ENCODE data around the gene CCDC102A.
"Not testable (repeated sequence)": the region's sequence is repeated elsewhere in the genome, so short reads cannot be mapped to it uniquely, and the experiment has no call there.

CCDC102A gene

DNA sequence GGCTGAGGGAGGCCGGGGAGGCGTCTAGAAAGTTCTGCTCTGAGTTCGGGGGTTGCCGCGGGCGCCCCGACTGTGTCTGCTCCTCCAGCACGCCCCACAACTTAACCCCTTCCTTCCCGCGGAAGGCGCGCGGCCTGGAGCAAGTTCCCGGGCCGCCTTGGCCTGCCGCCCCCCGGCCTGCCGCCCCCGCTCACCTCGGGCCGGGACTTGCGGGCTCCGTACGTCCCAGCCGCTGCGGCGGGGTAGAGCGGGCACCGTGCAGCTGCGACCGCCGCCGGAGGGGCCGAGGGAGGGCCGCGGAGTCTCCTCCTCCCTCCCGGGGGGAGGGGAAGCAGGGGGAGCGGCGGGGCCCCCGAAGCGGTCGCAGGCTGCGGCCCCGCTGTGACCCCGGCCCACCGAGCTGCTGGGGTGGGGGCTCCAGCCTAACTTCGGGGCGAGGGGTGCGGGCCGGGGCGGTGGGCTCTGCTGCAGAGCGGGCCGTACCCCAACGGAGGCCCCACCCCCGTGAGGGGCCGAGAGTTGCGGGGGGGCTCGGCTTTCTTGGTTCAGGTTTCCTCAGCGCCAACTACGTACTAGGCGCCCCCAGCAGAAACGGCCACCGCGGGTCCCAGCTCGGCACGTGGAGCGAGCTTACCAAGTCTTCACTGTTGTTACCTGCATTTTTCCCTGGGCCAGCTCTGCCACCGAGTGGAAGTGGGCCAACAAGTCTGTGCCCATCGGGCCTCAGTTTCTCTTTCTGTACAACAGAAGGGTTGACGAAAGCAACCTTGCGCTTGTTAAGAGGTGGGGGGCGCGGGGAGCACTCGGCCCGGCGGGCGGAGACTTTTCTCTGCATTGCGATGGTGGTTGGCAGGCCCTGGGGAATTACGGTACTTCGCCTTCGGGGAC lies at the start of gene CCDC102A:
CCDC102A (minus strand) TSS at position 266 of the 888 bp plus-strand sequence. CDS start 7,394 bp downstream, outside the sequence.
- DNase-seq = no peak

DNA sequence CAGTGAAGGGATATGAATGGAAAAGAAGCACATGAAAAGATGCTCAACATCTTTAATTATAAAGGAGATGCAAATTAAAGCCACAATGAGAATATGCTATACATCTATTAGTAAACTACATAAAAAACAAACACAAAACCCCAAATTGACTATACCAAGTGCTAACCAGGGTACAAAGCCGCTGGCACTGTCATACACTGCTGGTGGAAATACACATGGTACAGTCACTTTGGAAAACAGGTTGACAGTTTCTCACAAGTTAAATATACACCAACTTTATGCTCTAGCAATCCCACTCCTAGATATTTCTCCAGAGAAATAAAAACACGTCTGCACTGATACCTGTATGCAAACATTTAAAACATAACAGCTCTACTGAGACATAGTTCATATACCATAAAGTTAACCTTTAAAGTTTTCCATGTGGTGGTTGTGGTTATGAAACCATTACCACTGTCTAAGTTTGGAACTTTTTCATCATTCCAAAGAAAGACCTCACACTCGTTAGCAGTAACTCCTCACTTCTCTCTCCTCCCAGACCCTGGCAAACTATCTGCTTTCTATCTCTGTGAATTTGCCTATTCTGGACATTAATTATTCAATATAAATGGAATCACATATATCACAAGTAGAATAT lies 48.8 kb upstream of the CCDC102A start:
- DNase-seq = no peak

DNA sequence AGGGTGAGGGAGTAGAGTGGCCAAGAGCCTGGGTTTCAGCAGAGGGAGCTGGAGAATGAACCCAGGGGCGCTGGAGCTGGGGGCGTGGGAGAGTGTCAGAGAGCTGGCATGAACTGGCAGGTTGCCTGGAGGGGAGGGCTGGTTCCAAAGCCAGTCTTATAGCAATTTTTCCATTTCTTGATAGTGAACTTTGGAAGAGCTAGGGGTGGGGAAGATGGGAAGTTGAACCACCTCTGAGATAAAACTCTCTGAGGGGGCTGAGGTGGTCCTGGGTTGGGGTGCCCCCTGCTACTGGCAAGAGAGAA lies 42.9 kb upstream of the CCDC102A start:
- no peak for DNase-seq

DNA sequence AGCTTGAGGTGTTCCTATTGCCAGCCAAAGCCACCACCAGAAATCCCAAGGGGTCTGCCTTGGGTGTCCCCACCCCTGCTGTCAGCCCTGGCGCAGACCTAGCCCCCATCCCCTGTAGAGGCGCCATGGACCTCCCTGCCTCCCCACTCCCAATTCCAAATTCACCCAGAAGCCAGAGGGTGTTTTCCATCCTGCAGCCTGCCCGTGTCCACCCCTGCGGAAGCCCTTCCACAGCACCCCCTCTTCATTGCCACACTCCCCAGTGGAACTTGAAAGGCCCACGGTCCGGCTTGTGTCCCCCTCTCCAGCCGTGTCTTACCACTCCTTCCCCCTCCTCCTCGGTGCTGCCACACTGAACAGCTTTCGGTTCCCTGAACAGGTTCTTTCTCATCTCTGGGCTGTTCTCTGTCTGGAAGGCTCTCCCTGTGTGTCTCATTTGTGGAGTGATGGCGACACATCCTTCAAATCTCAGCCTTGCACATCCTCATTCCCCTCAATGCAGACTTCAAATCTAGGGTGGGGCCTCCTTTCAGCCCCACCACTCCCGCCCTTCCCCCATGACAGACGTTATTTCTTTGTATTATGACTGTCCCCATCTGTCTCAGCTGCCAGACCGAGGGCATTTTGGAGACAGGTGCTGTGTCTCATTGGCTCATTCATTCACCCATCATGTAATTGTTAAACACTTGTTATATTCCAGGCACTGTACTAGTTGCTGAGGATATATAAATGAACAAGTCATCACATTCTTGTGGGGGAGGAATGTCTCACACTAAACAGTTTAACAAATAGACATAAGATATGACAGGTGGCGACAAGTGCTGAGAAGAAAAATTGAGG lies 42.4 kb upstream of the CCDC102A start:
- no peak for DNase-seq

DNA sequence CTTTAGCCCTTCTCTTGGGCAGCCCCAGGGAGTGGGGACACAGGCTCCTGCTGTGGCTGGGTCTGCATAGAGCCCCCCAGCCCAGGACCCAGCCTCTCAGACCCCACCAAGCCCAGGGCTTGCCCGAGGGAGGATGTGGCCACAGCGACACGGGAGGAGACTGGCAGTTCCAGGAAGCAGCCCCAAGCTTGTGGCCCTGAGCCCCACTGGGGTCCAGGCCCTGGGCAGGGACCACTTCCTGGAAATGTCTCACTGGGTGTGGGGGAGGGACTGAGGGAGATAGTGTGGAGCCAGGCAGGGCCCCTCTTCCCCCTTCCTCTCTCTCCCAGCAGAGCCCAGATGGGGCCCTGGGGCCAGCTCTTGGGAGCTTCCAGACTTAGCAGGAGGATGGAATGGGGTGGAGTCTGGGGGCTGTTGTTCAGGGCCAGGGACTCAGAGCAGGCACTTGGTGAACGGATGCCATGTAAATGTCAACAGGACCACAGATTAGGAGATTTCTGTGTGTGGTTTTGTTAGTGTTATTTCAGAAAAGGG lies 41.4 kb upstream of the CCDC102A start:
- peak; percentile 74 for DNase-seq

DNA sequence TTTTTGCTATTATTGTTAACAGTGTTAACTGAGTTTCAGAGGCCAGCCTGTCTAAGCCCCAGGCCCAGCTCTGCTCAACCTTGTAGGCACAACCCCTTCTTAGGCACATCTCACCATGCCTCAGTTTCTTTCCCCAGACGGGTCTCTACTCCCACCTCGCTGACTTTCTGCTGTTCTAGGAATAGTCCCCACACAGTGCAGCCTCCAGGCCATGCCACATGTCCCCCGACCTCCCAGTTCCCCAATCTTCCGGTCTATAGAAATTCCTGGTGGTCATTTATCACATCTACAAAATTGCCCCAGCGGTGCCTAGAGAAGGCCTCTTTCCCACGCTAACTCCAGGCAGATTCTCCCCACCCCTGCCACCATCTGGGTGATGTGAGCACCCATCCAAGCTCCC lies 40.8 kb upstream of the CCDC102A start:
- DNase-seq = no peak

DNA sequence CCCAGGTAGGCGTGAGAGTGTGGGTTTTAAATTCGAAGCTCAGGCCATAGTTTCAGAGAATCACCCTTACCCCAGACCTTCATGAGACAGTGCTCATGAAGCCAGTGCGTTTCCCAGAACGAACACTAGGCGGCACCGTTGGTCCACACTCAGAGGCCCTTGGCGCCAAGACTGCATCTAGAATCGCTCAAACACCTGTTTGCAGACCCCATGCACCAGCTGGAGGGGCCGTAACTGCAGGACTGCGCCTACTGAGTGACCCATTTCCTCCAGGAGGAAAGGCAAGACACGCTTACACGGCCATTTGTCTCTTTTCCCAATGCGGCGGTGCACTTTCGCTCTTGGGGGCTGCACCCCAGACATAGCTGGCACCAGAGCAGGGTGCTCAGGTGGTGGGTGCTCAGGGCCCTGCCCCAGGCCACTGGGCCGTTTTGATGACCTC lies 40.1 kb upstream of the CCDC102A start:
- peak; percentile 89 for DNase-seq

DNA sequence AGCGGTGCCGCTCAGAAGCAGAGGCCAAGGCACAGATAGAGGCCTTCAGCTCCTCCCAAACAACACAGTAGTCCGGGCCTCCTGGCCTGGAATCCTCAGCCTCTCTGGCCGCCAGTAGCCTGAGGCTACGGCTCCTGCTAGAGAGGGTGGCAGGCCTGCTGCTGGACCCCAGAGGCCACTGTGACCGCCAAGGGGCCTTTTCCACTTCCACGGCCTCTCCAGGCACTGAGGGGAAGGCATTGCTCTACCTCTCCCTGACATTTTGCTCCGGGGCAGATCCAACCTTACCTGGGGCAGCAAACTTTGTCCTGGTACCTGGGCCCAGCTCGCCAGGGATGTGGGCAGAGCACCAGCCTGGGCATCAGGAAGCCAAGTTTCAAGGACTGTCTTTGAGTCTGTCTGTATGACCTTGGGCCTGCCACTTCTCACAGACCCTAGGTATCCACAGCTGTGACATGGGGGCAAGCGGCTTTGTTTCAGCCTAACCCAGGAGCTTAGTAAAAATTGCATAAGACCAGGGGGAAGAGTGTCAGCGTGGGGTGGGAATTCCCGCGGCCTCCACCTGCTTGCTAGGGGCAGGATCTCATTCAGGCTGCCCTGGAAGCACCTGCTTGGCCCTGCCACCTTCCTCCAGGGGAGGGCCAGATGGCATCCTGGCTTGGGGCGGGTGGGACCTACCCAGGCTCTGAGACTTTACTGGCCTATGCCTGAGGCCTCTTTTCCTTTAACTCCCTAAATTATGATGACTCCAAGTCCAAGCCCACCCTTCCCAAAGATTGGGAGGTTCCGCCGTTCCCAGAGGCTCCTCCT lies 39.3 kb upstream of the CCDC102A start:
- DNase-seq = no peak

DNA sequence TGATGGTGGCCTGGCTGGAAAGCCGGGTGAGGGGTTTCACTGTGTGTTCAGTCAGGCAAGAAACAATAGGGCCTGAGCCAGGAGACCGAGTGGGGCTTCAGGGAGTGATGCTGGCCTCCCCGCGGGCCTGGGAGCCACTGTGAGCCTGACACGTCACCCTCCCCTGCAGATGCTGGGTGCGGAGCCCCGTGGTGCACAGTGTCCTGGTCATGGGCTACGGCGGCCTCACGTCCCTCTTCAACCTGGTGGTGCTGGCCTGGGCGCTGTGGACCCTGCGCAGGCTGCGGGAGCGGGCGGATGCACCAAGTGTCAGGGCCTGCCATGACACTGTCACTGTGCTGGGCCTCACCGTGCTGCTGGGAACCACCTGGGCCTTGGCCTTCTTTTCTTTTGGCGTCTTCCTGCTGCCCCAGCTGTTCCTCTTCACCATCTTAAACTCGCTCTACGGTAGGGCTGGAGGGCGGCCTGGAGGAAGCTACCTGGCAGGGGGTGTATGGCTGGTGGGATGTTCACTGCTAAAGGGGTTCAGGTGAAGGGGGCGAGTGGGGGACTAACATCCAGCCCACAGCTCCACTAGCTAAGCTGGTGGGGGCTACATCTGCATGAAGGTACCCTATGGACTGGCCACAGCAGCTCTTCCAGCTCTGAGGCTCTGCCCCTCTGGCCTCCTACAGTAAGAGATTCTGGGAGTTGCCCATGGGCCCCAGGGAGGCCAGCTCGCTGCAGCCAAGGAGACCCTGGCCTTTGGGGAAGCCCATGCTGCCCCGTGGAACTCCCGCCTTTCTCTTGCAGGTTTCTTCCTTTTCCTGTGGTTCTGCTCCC lies 38.5 kb upstream of the CCDC102A start:
- no peak for DNase-seq

DNA sequence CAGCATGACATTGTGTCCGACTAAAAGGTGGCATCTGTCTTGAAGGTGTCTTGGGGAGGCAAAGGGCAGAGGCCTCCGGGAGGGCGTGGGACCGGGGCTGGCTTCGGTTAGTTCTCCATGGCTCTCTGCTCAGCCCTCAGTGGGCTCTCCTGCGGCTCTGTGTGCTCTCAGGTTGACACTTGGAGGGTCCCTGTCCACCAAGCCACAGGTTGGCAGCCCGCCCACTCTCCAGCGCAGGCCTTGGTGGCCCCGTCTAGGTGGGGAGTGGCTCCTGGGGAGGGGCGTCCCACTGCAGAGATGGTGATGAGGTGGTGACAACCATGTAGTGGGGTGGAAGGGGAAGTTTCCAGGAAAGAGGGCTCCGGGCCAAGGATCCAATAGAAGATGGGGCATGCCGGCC lies 37.7 kb upstream of the CCDC102A start:
- DNase-seq = no peak

DNA sequence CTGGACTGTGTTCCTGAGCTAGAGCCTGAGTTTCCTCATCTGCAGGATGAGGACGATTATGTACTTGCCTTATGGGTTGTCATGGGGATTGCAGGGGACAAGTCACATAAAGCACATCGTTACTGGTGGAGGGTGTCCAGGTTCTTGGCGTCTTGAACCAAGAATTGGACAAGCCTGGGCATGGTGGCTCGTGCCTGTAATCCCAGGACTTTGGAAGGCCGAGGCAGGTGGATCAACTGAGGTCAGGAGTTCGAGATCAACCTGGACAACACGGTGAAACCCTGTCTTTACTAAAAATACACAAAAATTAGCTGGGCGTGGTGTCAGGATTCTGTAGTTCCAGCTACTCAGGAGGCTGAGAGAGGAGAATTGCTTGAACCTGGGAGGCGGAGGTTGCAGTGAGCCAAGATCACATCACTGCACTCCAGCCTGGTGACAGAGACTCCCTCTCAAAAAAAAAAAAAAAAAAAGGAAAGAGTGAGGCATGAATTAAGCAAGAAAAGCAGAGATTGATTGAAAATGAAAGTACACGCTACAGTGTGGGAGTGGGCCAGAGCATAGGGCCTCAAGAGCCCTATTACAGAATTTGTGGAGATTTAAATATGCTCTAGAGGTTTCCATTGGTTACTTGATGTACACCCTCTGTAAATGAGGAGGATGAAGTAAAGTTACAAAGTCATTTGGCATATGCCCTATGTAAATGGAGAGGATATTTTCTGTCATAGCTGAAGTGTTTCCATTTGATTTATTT lies 36.8 kb upstream of the CCDC102A start:
- peak; percentile 54 for DNase-seq

DNA sequence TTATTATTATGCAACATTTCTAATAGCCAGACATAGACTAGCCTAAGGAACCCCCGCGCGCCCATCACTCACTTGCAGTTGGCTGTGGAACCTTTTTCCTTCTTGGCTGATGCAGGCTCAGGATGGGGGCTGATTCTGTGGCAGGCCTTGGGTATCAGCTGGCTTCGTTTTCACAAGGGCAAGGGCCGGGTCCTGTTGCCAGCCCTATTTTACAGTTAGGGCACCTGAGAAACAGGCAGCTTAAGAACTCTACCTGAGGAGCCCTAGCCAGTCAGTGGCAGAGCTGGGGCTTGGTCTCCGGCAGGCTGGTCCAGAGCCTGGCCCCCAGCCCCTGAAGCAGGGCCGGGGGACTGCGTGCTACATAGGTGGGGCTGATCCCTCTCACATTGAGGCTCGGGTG lies 34.7 kb upstream of the CCDC102A start:
- no peak for DNase-seq

DNA sequence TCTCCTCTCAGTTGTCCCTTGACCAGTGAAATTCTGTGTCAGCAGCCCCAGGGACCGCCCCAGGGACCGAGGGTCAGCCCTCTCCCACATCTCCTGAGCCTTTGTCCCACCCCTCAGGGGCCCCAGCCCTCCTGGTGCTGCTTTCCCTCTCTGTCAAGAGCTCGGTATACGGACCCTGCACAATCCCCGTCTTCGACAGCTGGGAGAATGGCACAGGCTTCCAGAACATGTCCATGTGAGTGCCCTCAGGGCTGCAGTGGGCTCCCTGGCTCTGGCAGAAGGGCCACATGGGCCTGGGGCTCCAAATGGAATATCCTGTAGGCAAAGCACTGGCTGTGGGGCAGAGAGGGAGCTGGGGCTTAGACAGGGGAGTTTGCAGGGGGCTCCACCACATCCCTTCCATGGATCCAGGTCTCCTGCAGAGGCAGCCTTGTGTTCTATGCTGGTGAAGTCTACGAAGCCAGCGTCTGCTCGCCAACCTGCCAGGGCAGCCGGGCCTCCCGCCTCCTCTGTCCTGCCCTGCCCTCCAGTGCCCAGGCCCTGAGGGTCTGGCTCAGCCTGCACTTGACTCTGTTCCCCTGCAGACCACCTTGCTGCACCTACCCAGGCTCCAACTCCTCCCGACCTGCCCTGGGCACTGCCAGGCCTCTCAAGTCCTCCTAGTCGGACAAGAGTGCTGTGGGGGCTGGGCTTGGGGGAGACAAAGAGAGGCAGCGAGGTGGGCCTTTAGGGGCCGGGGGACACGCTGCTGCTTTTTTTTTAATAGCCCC lies 34.1 kb upstream of the CCDC102A start:
- no peak for DNase-seq

DNA sequence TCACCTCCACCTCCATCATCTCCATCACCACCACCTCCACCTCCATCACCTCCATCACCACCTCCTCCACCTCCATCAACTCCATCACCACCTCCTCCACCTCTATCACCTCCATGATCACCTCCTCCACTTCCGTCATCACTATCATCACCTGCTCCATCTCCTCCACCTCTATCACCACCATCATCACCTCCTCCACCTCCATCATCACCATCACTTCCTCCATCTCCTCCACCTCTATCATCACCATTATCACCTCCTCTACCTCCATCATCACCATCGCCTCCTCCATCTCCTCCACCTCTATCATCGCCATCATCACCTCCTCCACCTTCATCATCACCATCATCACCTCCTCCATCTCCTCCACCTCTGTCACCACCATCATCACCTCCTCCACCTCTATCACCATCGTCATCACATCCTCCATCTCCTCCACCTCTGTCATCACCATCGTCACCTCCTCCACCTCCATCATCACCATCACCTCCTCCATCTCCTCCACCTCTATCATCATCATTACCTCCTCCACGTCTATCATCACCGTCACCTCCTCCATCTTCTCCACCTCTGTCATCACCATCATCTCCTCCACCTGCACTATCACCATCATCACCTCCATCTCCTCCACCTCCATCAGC lies 33.1 kb upstream of the CCDC102A start:
- DNase-seq = no peak

DNA sequence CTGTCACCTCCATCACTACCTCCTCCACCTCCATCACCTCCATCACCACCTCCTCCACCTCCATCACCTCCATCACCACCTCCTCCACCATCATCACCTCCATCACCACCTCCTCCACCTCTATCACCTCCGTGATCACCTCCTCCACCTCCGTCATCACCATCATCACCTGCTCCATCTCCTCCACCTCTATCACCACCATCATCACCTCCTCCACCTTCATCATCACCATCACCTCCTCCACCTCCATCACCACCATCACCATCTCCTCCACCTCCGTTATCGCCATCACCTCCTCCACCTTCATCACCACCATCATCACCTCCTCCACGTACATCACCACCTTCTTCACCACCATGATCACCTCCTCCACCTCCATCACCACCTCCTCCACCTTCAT lies 32.4 kb upstream of the CCDC102A start:
- not testable (repeated sequence) for DNase-seq

DNA sequence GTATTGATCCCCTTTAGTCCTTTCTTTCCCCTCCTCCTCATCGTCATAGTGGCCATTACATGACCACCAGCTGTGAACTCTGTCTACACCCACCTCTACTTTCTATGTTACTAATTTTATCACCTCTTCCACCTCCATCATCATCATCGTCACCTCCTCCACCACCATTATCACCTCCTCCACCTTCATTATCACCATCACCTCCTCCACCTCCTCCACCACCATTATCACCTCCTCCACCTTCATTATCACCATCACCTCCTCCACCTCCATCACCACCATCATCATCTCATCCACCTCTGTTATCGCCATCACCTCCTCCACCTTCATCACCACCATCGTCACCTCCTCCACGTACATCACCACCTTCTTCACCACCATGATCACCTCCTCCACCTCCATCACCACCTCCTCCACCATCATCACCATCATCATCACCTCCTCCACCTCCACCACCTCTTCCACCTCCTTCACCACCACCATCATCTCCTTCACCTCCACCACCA lies 31.9 kb upstream of the CCDC102A start:
- DNase-seq = no peak

DNA sequence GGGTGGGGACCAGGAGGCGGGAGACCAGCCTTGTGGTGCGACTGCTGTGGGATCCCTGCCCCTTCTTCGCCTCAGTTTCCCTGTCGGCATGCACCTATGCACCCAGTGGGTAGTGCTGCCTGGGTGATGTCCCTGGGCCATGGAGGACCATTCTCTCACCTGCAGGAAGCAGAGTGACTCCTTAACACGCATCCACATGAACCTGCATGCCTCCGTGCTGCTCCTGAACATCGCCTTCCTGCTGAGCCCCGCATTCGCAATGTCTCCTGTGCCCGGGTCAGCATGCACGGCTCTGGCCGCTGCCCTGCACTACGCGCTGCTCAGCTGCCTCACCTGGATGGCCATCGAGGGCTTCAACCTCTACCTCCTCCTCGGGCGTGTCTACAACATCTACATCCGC lies 31.3 kb upstream of the CCDC102A start:
- no peak for DNase-seq

DNA sequence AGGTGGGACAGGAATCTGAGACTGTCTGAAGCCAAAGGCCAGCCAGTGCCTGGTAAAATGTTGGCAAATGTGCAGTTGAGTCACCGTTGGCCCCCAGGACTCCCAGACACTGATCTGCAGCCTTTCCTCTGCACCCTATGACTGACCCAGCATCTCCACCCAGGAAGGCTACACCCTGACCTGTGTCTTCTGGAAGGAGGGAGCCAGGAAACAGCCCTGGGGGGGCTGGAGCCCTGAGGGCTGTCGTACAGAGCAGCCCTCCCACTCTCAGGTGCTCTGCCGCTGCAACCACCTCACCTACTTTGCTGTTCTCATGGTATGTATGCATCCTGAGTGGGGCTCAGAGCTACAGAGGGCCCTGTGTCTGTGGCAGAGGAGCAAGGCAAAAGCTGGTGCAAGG lies 30.1 kb upstream of the CCDC102A start:
- DNase-seq = no peak

DNA sequence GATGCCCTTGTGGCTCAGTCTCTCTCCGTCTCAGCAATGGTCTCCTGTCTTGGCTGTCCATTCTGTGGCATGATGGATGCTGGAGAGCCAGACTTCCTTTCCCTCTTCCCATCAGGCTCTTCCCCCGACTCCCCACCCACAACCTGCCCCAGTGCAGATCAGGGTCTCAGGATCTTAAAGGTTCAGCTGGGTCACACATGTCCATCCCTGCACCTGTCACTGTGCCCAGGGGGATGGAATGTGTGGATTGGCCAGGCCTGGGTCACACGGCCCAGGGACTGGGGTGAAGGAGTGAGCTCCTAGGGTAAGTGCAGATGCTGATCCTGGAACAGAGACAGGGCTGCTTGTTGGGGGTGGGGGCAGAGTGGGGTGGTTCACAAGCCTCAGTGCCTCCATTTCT lies 29.1 kb upstream of the CCDC102A start:
- DNase-seq = no peak

Data from activated CD4-positive, alpha-beta T cell treated with anti-CD3 and anti-CD28 coated beads, Interleukin-10, Interleukin-2, amounts not matched to agents 100 ng/mL and 50 ng/mL, durations not matched to agents 16 hours and 8 hours (primary cell).